GM21723 (cell line): Measurements from ENCODE around the gene F8.
"Not testable (repeated sequence)": the region's sequence is repeated elsewhere in the genome, so short reads cannot be mapped to it uniquely, and the experiment has no call there.

Source experiments
- ATAC-seq: cut with Tn5 transposase; IDR thresholded peaks from one replicate; pipeline ENCODE4 v1.9.1; 2021; ENCODE audit warnings: mild to moderate bottlenecking, moderate library complexity; ENCODE audit not compliant: unreplicated experiment

The F8 gene

GRCh38 chrX:155035688-155036087 lies 13.2 kb upstream of the F8 start:
- ATAC-seq: no peak

- no peak for ATAC-seq
Observed at GRCh38 chrX:155031657-155032056, 9.1 kb upstream of the F8 start.

GRCh38 chrX:155028877-155029291 lies 6.4 kb upstream of the F8 start:
- no peak for ATAC-seq

GRCh38 chrX:155028129-155028528 lies 5.6 kb upstream of the F8 start:
- ATAC-seq: no peak

- ATAC-seq: no peak
Observed at GRCh38 chrX:155027509-155028066, 5.1 kb upstream of the F8 start.

GRCh38 chrX:155026727-155027508 lies 4.4 kb upstream of the F8 start, which contains the start of gene FUNDC2:
FUNDC2 (plus strand) TSS chrX:155026844; CDS start chrX:155026939, 95 bp downstream.
- peak; percentile 91 for ATAC-seq

GRCh38 chrX:155026420-155026726 lies 3.9 kb upstream of the F8 start:
- no peak for ATAC-seq

- no peak for ATAC-seq
Observed at GRCh38 chrX:155023907-155024833, 1.6 kb upstream of the F8 start.

GRCh38 chrX:155020591-155020990 lies 1.9 kb downstream of the F8 start:
- ATAC-seq: no peak

GRCh38 chrX:155009994-155010472 lies 12.5 kb downstream of the F8 start:
- ATAC-seq: no peak

- ATAC-seq: not testable (repeated sequence)
Observed at GRCh38 chrX:155008578-155008977, 13.9 kb downstream of the F8 start.

- not testable (repeated sequence) for ATAC-seq
Observed at GRCh38 chrX:155006913-155007671, 15.4 kb downstream of the F8 start.

GRCh38 chrX:155006379-155006778 lies 16.1 kb downstream of the F8 start:
- ATAC-seq: not testable (repeated sequence)

GRCh38 chrX:155005190-155005589 lies 17.3 kb downstream of the F8 start:
- ATAC-seq: no peak

GRCh38 chrX:155001873-155002272 lies 20.6 kb downstream of the F8 start:
- no peak for ATAC-seq

GRCh38 chrX:155000841-155001240 lies 21.7 kb downstream of the F8 start:
- no peak for ATAC-seq

GRCh38 chrX:154998204-154998880 lies 24.2 kb downstream of the F8 start:
- ATAC-seq: no peak

- ATAC-seq: no peak
Observed at GRCh38 chrX:154991476-154991875, 31.0 kb downstream of the F8 start.

- ATAC-seq: peak; percentile 55
Observed at GRCh38 chrX:154991039-154991438, 31.5 kb downstream of the F8 start.

GRCh38 chrX:154990496-154990895 lies 32.0 kb downstream of the F8 start:
- peak; percentile 66 for ATAC-seq
